Measurements from ENCODE around the gene CYP4A11. TPM values are rescaled to one million over a fixed set of nuclear protein-coding genes. Genes with fewer than 3 reads are reported as not detected.
"Not testable (repeated sequence)": the region's sequence is repeated elsewhere in the genome, so short reads cannot be mapped to it uniquely, and the experiment has no call there.

Gene CYP4A11
- total RNA-seq, 1 experiment from 2014 or later, result not detected

GRCh38 chr1:46927249-46927835 lies 13.9 kb downstream of the CYP4A11 start:
- DNase-seq (ENCODE audit: low read depth), result no peak

GRCh38 chr1:46910790-46911189 lies 30.5 kb downstream of the CYP4A11 start:
- no peak for DNase-seq (ENCODE audit: low read depth)

- DNase-seq (ENCODE audit: low read depth), result no peak
Measured at GRCh38 chr1:46903481-46903880, 37.8 kb downstream of the CYP4A11 start.

- no peak for DNase-seq (ENCODE audit: low read depth)
Measured at GRCh38 chr1:46900401-46900800, 40.9 kb downstream of the CYP4A11 start.

GRCh38 chr1:46881656-46882055 lies 59.6 kb downstream of the CYP4A11 start:
- DNase-seq (ENCODE audit: low read depth), result not testable (repeated sequence)

Other genes starting within 250 kb of the CYP4A11 start
- 46.6 and 55.2 TPM in 2 replicates for gene EFCAB14, start 222.4 kb downstream of the CYP4A11 start, total RNA-seq (2014; rRNA removed)
- gene CYP4B1, start 142.4 kb downstream of the CYP4A11 start, total RNA-seq (2014; rRNA removed), result not detected in 2 replicates
- gene CYP4X1, start 82.2 kb upstream of the CYP4A11 start, total RNA-seq (2014; rRNA removed), result not detected in 2 replicates
- gene CYP4Z1, start 125.8 kb upstream of the CYP4A11 start, total RNA-seq (2014; rRNA removed), result not detected in 2 replicates
- not detected in 2 replicates for gene CYP4A22, start 196.0 kb upstream of the CYP4A11 start, total RNA-seq (2014; rRNA removed)
- not detected in 2 replicates for gene PDZK1IP1, start 248.6 kb upstream of the CYP4A11 start, total RNA-seq (2014; rRNA removed)